Motor neuron (in vitro differentiated cells): ENCODE results near the gene PADI2. TPM values are rescaled to one million over a fixed set of nuclear protein-coding genes. Genes with fewer than 3 reads are reported as not detected.
"Not testable (repeated sequence)": the region's sequence is repeated elsewhere in the genome, so short reads cannot be mapped to it uniquely, and the experiment has no call there.

Source experiments
- ATAC-seq, 8 experiments: fragments of 200-7000 bp; cut with Tn5 transposase; replicated peaks in 6 of 8; 2 replicates each; pipeline ENCODE4 v1.8.0; 2021; ENCODE audit warnings: mild to moderate bottlenecking in 8 of 8, moderate library complexity in 8 of 8
- H3K27ac ChIP-seq, 2 donors: fragments of 250-450 bp; sonication (Bioruptor Pico); 2 replicates each; pipeline ENCODE4 v1.9.0; 2021; ENCODE audit warnings: antibody characterized with exemption in 2 of 2, mild to moderate bottlenecking in 2 of 2, moderate library complexity in 1 of 2
- H3K4me1 ChIP-seq, 2 donors: fragments of 250-450 bp; sonication (Bioruptor Pico); replicated peaks in 1 of 2; 2 replicates each; pipeline ENCODE4 v1.6.1; 2021; ENCODE audit warnings: antibody characterized with exemption in 2 of 2, mild to moderate bottlenecking in 2 of 2, moderate library complexity in 1 of 2
- H3K4me3 ChIP-seq, 5 donors: fragments of 250-450 bp; sonication (Bioruptor Pico); 2 replicates each; pipeline ENCODE4 v1.9.0; 2021; ENCODE audit warnings: antibody characterized with exemption in 5 of 5, mild to moderate bottlenecking in 5 of 5, moderate library complexity in 4 of 5
- WGBS, 10 experiments: fragments of 450-650 bp; shearing (Covaris generic); methylation state at CpG; one replicate each; pipeline ENCODE4 v1.0.0; 2022; 5-methylcytosine and 5-hydroxymethylcytosine counted together
- in situ Hi-C, 9 experiments: fragments of 400-800 bp; cut with MboI; loops; one replicate each; pipeline ENCODE4 v1.15.0; 2021; ENCODE audit warnings: low sequenced_read_pairs in 9 of 9, low pct_unique_long_range_greater_than_20kb in 2 of 9; ENCODE audit not compliant: unreplicated experiment in 9 of 9
- total RNA-seq, 8 experiments: library from RNA; unstranded; fragments of 300-600 nt; gene quantifications; 2 replicates each; pipeline versions ENCODE4 v1.2.3 to v1.2.4, GENCODE V29; 2022

PADI2 gene
- total RNA-seq, 8 experiments from 2014 or later = 0.92 to 5.3 (median 2.0) TPM

DNA sequence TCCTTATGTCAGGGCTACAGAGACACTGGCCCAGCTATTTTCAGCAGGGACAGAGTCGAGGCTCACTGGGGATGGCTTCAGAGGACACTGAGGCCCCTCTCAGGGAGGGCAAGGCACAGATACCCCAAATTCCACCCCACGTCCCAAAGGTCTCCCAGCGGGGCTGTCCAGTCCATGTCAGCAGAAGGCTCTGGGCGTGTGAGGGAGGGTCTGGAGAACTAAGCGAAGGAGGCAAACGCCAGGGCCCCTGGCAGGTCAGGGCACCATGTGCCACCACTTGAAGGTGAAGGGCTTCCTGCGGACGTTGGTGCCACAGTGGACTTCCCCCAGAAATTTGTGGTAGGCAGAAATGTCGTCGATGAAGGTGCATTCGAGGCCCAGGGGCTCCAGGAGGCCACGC is 50.5 kb downstream of the PADI2 start:
- in situ Hi-C loops = no loop called here
- Histone ChIP-seq H3K4me3 (no peak overlapping the region), H3K27ac (no peak overlapping the region), H3K4me1 (peaks cover 3 to 7% of the 10 kb centered on the region in 2 donors)
- WGBS, 10 experiments = 43 to 100% (median 61%) methylated on average over 1 to 11 of the region's 12 CpGs; no CpG with 5 or more reads in 3 of the 10 experiments
- no peak for ATAC-seq

DNA sequence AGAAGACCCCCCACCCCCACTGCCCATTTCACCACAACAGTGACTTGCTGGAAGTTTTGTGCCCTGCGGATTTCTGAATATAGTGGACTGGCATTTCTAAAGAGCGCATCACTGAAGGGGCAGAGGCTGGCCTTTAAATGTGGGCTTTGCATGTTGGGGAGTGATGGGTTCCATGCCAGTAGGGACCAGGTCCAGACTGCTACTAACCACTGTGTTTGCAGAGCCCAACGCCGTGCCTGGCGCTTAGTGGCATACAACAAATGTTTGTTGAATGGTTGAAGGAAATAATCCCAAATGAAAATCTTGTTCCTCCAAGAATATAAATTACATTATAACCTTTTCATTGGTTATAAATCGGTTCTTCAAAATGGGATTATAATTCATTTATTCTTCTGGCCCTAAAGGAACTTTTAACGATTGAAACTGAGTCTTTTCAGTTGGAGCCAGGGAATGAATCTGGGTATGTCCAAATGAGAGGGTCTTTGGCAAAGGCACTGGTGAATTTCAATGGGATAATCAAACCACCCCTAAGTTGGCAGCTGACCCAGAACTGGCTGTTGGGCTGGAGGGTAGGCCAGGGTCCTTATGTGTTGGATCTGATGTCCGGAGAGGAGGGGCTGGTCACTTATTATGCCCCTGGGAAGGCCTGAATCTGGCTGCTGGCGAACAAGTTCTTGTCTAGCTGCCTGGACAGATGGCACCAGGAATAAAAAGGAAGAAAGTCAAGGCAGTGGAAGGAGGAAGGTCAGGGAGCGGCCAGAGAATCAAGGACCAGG is 51.6 kb downstream of the PADI2 start:
- Histone ChIP-seq H3K4me3 (no peak overlapping the region), H3K27ac (no peak overlapping the region), H3K4me1 (peaks cover 8 to 9% of the 10 kb centered on the region in 2 donors)
- in situ Hi-C loops = no loop called here
- ATAC-seq = no peak
- 50 to 93% (median 72%) methylated on average over 2 to 8 of the region's 10 CpGs for WGBS, 10 experiments

DNA sequence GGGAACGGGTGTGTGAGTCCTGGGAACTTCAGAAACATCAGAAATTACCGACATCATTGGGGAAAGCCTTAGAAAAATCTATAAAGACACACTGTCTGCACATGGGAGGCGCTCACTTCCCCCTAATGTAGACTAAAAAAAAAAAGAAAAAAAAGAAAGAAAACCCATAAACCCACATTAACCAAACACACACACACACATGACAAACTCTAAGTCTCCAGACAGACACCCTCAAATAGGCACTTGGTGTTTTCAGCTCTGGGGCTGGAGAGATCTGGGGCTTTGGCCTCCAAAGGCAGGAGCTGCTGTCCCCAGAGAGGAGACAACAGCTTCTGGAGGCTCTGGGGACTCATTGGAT is 52.2 kb downstream of the PADI2 start:
- peaks cover 14 to 15% of the 10 kb centered on the region in 2 donors for H3K4me1 ChIP-seq
- H3K27ac ChIP-seq = no peak overlapping the region
- no peak for ATAC-seq
- WGBS, 10 experiments = 60 to 90% (median 80%) methylated on average over 1 to 3 of the region's 3 CpGs; no CpG with 5 or more reads in 3 of the 10 experiments
- no peak overlapping the region for H3K4me3 ChIP-seq
- in situ Hi-C loops = no loop called here

DNA sequence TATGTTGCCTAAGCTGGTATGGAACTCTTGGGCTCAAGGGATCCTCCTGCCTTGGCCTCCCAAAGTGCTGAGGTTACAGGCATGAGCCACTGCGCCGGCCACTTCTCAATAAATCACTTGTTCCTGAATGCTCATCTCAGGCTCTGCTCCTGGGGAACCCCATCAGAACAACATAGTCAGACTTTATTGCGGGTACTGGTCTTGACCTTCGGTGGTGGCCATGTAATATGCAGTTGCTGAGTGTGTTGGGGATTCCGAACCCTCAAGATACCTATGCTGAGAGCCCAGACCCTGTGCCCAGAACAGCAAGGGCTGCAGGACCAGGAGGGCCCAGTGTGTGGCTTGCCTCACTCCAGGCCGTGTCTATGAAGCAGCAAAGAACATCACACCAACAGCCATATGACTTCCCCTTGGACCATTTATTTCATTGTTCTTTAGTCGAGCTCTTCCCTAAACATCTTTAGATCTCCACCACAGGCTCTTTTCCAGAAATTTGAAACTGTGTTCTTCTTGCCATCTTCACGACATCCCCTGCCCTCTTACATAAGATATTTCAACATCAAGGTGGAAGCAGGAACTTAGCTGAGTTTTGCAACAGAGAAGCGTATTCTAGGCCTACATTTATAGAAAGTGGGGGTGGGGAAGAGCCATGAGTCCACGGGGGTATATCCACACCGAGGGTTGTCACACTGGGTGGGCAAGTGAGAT is 52.7 kb downstream of the PADI2 start:
- ATAC-seq = no peak
- WGBS, 10 experiments = 39 to 91% (median 83%) methylated on average over 1 to 10 of the region's 11 CpGs
- H3K4me3 ChIP-seq = no peak overlapping the region
- no peak overlapping the region for H3K27ac ChIP-seq
- in situ Hi-C loops = no loop called here
- H3K4me1 ChIP-seq = peaks cover 20% of the 10 kb centered on the region in 2 donors

DNA sequence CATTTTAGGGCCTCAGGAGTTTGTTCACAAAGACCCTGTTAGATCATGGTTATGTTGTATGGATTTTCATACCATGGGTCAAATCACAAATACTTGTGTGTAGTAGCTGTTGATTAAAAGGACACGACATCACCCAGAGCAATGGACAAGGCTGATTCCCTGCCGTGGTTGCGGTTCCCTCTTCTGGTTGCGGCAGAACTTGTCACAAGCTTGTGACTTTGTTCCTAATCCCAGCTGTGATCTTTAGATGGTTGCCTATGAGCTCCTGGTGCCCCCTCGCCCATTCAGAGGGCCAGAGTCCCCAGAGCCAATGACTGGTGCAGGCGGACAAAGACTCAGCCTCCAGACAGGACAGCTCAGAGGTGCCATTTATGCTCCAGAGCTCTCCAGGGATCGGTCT is 53.6 kb downstream of the PADI2 start:
- WGBS, 10 experiments = 0 to 84% (median 61%) methylated on average over 1 to 7 of the region's 7 CpGs; no CpG with 5 or more reads in 3 of the 10 experiments
- no peak overlapping the region for H3K27ac ChIP-seq

DNA sequence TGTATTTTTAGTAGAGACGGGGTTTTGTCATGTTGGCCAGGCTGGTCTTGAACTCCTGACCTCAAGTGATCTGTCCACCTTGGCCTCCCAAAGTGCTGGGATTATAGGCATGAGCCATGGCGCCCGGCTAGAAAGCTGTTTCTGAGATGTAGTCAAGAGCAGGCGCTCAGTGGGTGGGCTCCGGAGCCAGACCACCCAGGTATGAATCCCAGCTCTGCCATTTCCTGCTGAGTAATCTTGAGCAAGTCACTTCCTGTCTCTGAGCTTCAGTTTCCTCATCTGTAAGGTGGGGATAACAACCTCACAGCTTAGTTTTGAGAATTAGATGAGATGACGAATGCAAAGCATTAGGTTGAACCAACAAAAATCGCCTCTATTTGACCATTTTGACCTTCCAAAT is 56.5 kb downstream of the PADI2 start:
- in situ Hi-C loops, ATAC-seq, H3K4me3 ChIP-seq, H3K27ac ChIP-seq: not testable (repeated sequence)
- H3K4me1 ChIP-seq = peaks cover 35 to 42% of the 10 kb centered on the region in 2 donors
- 38 to 100% (median 73%) methylated on average over 1 to 7 of the region's 7 CpGs; no CpG with 5 or more reads in 1 of the 10 experiments for WGBS, 10 experiments

More for the DNA sequence above, 53.6 kb downstream of the PADI2 start:
- in situ Hi-C loops = no loop called here
- Histone ChIP-seq H3K4me3 (no peak overlapping the region), H3K4me1 (peaks cover 27 to 29% of the 10 kb centered on the region in 2 donors)
- ATAC-seq = no peak

DNA sequence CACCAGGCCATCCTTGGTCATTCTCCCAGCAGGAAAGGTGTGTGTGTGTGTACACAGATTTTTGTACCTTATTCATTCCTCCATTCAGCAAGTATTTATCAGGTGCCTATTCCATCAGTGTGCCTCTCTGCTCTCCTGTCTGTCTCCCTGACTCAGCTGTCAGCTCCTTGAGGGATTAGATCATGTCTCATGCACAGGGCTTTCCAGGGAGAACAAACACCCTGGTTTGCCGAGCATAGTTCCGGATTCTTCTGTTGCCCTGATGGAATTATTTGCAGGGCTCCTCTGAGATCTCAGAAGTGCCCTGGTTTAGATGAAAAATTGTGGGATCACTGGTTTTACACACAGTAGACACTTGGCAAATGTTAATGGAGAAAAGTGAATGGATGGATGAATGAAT is 57.4 kb downstream of the PADI2 start:
- in situ Hi-C loops = no loop called here
- peak overlapping the region; percentile 57 to 59 for H3K27ac ChIP-seq
- H3K4me3 ChIP-seq = no peak overlapping the region
- ATAC-seq = peak in 4 of 8 experiments; percentile 7 to 44 (median 26)
- peaks cover 35 to 42% of the 10 kb centered on the region in 2 donors for H3K4me1 ChIP-seq
- WGBS, 10 experiments = 44 to 100% (median 76%) methylated on average over 1 to 2 of the region's 2 CpGs; no CpG with 5 or more reads in 2 of the 10 experiments

DNA sequence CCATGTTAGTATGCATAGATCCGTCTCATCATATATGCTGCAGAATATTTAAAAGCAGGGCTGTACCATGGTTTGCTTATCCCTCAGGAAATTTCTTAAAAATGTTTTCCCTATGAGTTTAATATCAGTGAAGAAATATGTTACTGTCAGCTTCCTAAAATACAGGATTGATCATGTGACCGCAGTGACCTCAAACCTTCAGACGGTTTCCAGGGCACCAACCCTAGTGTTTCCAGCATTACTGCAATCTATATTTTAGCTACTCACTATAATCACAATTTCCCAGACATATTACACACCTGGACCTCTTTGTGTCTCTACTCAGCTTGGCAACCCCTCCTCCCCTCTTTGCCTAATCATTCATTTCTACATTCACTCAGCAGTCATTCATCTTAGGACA is 57.8 kb downstream of the PADI2 start:
- peak in 1 of 8 experiments; percentile 0 for ATAC-seq
- 60 to 95% (median 80%) methylated on average over 1 to 3 of the region's 3 CpGs; no CpG with 5 or more reads in 4 of the 10 experiments for WGBS, 10 experiments
- no peak overlapping the region for H3K4me3 ChIP-seq
- in situ Hi-C loops = no loop called here
- peaks cover 35 to 42% of the 10 kb centered on the region in 2 donors for H3K4me1 ChIP-seq
- peak overlapping the region; percentile 57 to 59 for H3K27ac ChIP-seq

DNA sequence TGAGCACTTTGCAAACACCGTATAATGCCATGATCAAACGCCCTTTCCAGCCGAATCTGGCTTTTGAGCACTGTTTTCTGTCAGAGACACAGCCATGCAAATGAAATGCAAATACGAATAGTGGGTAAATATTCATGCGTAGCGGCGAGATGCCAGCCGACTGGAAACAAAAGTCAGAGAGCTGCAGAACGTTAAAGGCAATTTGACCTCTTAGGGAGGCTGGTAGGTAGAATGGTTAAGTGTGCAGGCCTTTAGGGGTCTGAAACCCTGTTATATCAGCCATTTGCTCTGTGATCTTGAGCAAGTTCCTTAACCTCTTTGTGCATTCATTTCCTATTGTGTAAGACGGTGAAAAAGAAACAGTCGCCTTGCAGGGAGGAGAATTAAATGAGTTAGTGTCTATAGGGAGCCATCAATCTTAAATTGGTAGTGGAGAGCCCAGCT is 58.9 kb downstream of the PADI2 start:
- 0 to 16% (median 5%) methylated on average over 2 to 11 of the region's 11 CpGs for WGBS, 10 experiments
- H3K4me1 ChIP-seq = peaks cover 35 to 42% of the 10 kb centered on the region in 2 donors
- H3K27ac ChIP-seq = peak overlapping the region; percentile 35 to 57
- ATAC-seq = peak in 6 of 8 experiments; percentile 3 to 87 (median 60)
- in situ Hi-C loops = no loop called here
- no peak overlapping the region for H3K4me3 ChIP-seq

DNA sequence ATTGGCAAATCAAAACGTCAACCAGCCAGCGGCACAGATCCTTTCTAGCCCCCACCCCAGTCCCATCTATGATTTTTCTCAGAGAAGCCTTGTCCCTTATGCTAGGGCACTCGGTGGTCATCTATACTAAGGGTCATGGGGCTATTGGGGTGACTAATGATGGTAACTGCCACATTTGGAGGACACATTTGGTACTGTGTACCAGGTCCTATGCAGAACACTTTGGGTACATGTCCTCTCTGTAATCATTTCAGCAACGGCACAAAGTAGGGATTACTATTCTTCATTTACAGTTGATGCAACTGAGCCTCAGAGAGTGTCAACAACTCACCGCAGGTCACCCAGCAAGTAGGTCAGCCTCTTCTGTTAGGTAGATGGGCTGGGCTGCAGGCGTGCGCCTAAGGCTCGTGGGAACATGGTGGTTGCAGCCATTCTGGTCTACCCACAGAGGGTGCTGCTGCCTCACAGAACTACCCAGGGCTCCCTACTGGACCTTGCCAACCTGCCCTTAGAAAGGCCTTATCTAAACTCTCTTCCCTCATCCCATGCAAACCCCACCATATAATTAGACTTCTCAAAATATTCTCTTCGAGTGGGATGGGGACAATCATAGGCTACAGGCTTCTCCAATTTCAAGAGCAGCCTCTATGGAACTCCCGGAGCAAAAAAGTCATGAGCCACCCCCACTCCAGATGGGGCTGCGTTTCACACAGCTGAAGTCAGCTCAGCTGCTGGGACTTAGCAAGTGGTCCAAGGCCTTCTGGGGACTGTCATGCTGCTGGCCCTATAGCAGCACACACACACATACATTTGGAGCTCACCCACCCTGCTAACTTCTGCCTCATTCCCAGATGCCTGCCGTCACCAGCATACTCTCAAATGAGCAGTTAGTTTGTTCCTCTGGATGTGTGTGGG is 59.6 kb downstream of the PADI2 start:
- Histone ChIP-seq H3K4me3 (no peak overlapping the region), H3K27ac (peak overlapping the region; percentile 35 to 57), H3K4me1 (peaks cover 35 to 42% of the 10 kb centered on the region in 2 donors)
- in situ Hi-C loops = no loop called here
- WGBS, 10 experiments = 0 to 100% (median 36%) methylated on average over 1 to 10 of the region's 12 CpGs
- peak; percentile 84 to 92 (median 86) for ATAC-seq

DNA sequence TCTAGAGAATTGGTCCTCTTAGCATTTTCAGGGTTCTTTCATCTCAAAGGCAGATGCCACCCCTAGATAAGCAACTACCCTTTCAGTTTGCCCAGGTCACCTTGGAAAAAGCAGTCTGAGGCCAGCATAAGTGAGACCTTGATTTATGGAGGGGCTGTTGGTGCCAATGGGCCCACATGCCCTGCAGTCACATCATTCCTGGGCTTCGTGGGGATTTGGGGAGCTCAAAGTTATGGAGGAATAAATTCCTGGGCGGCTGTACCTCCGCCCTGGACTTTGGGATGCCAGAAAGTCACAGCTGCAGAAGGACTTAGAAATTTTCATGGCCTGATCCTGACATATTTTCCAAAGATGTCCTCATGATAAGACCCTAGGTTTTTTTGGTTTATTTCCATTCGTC is 62.7 kb downstream of the PADI2 start:
- 0 to 100% (median 77%) methylated on average over 1 to 4 of the region's 4 CpGs; no CpG with 5 or more reads in 2 of the 10 experiments for WGBS, 10 experiments
- no peak overlapping the region for H3K27ac ChIP-seq
- in situ Hi-C loops = no loop called here
- H3K4me3 ChIP-seq = no peak overlapping the region
- peaks cover 33 to 35% of the 10 kb centered on the region in 2 donors for H3K4me1 ChIP-seq
- ATAC-seq = no peak

DNA sequence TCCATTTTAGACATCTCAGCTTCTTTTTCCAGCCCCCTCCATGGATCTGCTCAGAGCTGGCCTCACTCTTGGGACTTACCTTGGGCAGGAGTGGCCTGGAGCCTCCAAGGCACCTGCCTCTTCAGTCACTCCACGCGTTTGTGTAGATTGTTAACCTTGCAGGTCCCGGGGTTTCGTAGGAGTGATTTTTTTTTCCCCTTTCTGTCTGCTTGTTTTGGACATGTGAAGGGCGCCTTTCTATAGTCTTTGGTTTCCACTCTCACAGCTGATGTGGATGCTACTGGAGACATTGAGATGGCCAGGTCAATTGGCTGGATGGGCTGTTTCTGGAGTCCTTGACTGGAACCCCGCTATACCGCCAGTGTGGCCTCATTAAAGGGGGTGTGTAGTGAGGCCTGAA is 63.5 kb downstream of the PADI2 start:
- WGBS, 10 experiments = 80 to 100% (median 96%) methylated on average over 1 to 7 of the region's 7 CpGs; no CpG with 5 or more reads in 1 of the 10 experiments
- in situ Hi-C loops = no loop called here

More for the DNA sequence above, 63.5 kb downstream of the PADI2 start:
- H3K27ac ChIP-seq = no peak overlapping the region
- H3K4me1 ChIP-seq = peaks cover 26 to 27% of the 10 kb centered on the region in 2 donors
- ATAC-seq = no peak
- no peak overlapping the region for H3K4me3 ChIP-seq
